GM23248 (cell line): ENCODE results near the gene VIL1. TPM values are rescaled to one million over a fixed set of nuclear protein-coding genes. Genes with fewer than 3 reads are reported as not detected.

ENCODE experiments used
- DNase-seq: peaks from one replicate; pipeline ENCODE4 v3.0.0-alpha.2; 2015
- H2AFZ ChIP-seq: fragments of 200-600 bp; sonication (generic); 2 replicates; pipeline ENCODE4 v1.6.1; 2016; ENCODE audit warnings: antibody characterized with exemption
- H3F3A ChIP-seq: fragments of 200-600 bp; sonication (generic); 2 replicates; pipeline ENCODE4 v1.6.1; 2016; ENCODE audit warnings: mild to moderate bottlenecking, antibody characterized with exemption, mixed run types; ENCODE audit not compliant: insufficient read depth
- H3K27ac ChIP-seq: fragments of 200-600 bp; sonication (generic); 2 replicates; pipeline ENCODE4 v1.5.1; 2016; ENCODE audit warnings: mild to moderate bottlenecking
- H3K27me3 ChIP-seq: fragments of 200-600 bp; sonication (generic); replicated peaks from 2 replicates; pipeline ENCODE4 v1.6.1; 2016; ENCODE audit warnings: mild to moderate bottlenecking; ENCODE audit not compliant: insufficient read depth
- H3K36me3 ChIP-seq: fragments of 200-600 bp; sonication (generic); 2 replicates; pipeline ENCODE4 v1.6.1; 2016; ENCODE audit warnings: low read depth, mild to moderate bottlenecking
- H3K4me1 ChIP-seq: fragments of 200-600 bp; sonication (generic); 2 replicates; pipeline ENCODE4 v1.6.1; 2016; ENCODE audit warnings: mild to moderate bottlenecking; ENCODE audit not compliant: insufficient read depth
- H3K4me2 ChIP-seq: fragments of 200-600 bp; sonication (generic); one replicate; pipeline ENCODE4 v1.6.1; 2016; ENCODE audit warnings: mild to moderate bottlenecking; ENCODE audit not compliant: unreplicated experiment
- H3K4me3 ChIP-seq: fragments of 200-600 bp; sonication (generic); 2 replicates; pipeline ENCODE4 v1.5.1; 2016; ENCODE audit warnings: mild to moderate bottlenecking
- H3K79me2 ChIP-seq: fragments of 200-600 bp; sonication (generic); 2 replicates; pipeline ENCODE4 v1.6.1; 2016; ENCODE audit warnings: mild to moderate bottlenecking; ENCODE audit not compliant: insufficient read depth
- H3K9ac ChIP-seq: fragments of 200-600 bp; sonication (generic); 2 replicates; pipeline ENCODE4 v1.6.1; 2016; ENCODE audit warnings: mild to moderate bottlenecking
- H3K9me2 ChIP-seq: fragments of 200-600 bp; sonication (generic); 2 replicates; pipeline ENCODE4 v1.6.1; 2016; ENCODE audit warnings: mixed run types, mild to moderate bottlenecking, moderate library complexity; ENCODE audit not compliant: insufficient read depth
- H3K9me3 ChIP-seq: fragments of 200-600 bp; sonication (generic); one replicate; pipeline ENCODE4 v1.6.1; 2017; ENCODE audit warnings: low read depth
- H4K20me1 ChIP-seq: fragments of 200-600 bp; sonication (generic); 2 replicates; pipeline ENCODE4 v1.6.0; 2016; ENCODE audit not compliant: insufficient read depth
- EZH2 ChIP-seq: fragments of 200-600 bp; sonication (generic); IDR thresholded peaks from 2 replicates; pipeline ENCODE4 v1.6.1; 2018; ENCODE audit warnings: antibody characterized with exemption, mild to moderate bottlenecking; ENCODE audit not compliant: insufficient read depth, poor library complexity, severe bottlenecking
- EZH2phosphoT487 ChIP-seq: fragments of 200-600 bp; sonication (generic); IDR thresholded peaks from 2 replicates; pipeline ENCODE4 v1.6.1; 2018; ENCODE audit warnings: antibody characterized with exemption, moderate library complexity, mild to moderate bottlenecking, low read depth; ENCODE audit not compliant: insufficient read depth
- WGBS, 2 experiments: methylation state at CpG; one replicate each; pipeline ENCODE4 v1.1.6; 2015 to 2017; ENCODE audit warnings: low lambda C conversion rate in 2 of 2, low coverage in 1 of 2; ENCODE audit errors: missing lambda C conversion rate in 2 of 2; 5-methylcytosine and 5-hydroxymethylcytosine counted together
- in situ Hi-C: fragments of 300-500 bp; cut with MboI; formaldehyde crosslinking; loops from 2 replicates; pipeline ENCODE4 v1.15.0; 2020
- polyA plus RNA-seq: library from polyadenylated mRNA; unstranded; fragments of >200 nt; fragmentation: Nextera tagmentation; extraction: Ambion mirVana; gene quantifications from 2 replicates; pipeline ENCODE4 v1.2.1, GENCODE V29; 2016
- total RNA-seq: library from RNA; depleted of rRNA; stranded (reverse); fragments of >200 nt; shearing (Covaris generic); gene quantifications from 2 replicates; pipeline ENCODE4 v1.2.3, GENCODE V29; 2014; rRNA removed

VIL1 gene
- total RNA-seq (not detected in 2 replicates), polyA plus RNA-seq (not detected in 2 replicates)

DNA sequence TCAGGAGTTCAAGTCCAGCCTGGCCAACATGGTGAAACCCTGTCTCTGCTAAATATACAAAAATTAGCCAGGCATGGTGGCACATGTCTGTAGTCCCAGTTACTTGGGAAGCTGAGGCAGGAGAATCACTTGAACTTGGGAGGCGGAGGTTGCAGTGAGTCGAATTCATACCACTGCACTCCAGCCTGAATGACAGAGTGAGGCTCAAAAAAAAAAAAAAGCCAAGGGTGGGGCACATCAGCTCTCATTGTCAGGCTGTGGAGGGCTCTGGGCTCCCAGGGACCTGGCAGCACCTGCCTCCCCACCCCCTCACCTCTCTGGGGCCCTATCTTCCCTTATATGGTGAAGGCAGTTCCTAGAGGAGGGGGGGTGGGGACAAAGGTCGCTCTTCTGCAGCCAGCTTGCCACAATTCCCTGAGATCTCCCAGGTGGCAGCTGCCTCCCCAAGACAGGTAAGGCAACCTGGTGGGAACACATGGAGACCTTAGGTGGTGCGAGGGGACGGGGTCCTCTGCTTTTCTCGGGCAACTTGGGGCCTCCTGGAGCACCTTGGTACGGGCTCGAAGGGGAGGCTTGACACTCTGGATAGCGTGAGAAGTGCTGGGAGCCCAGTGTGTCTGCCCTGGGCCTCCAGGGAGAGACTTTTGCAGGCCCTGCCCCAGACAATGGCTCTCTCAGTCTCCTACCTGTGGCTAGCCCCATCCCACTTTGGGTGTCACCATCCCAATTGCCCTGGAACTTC, at the start of gene VIL1:
TSS of gene VIL1 (plus strand) at position 407 of the 742 bp plus-strand sequence. CDS start 4,656 bp downstream, outside the sequence.
- Histone ChIP-seq H3K27ac (no peak within 1 kb of the TSS), H3K4me2 (no peak within 1 kb of the TSS), H3K4me1 (no peaks in the 10 kb centered on the region), H3K9ac (no peak within 1 kb of the TSS), H4K20me1 (no peaks in the 10 kb centered on the region), H3K79me2 (no peaks in the 10 kb centered on the region), H3K27me3 (no peaks in the 10 kb centered on the region), H3K36me3 (no peaks in the 10 kb centered on the region), H3K4me3 (no peak within 1 kb of the TSS), H3F3A (no peaks in the 10 kb centered on the region), H2AFZ (no peak within 1 kb of the TSS), H3K9me3 (no peaks in the 10 kb centered on the region), H3K9me2 (no peaks in the 10 kb centered on the region)
- no peak for DNase-seq
- TF ChIP-seq EZH2: no peak
- TF ChIP-seq EZH2phosphoT487: no peak
- 80 to 82% methylated on average over 9 of the region's 9 CpGs for WGBS, 2 experiments
- in situ Hi-C loops: no loop called here

GRCh38 chr2:218369330-218369729, 49.6 kb upstream of the VIL1 start:
- Histone ChIP-seq H4K20me1 (no peaks in the 10 kb centered on the region), H3K9me3 (no peaks in the 10 kb centered on the region), H3F3A (no peaks in the 10 kb centered on the region), H3K27ac (no peak overlapping the region), H2AFZ (no peak overlapping the region), H3K36me3 (no peaks in the 10 kb centered on the region), H3K4me3 (no peak overlapping the region), H3K4me2 (no peak overlapping the region), H3K79me2 (no peaks in the 10 kb centered on the region), H3K27me3 (0 out of 2 replicates have a peak, but pooled peaks cover 4% of the 10 kb centered on the region), H3K9ac (no peak overlapping the region), H3K4me1 (no peaks in the 10 kb centered on the region), H3K9me2 (no peaks in the 10 kb centered on the region)
- WGBS, 2 experiments: 50 to 57% methylated on average over 2 of the region's 2 CpGs
- no peak for DNase-seq
- TF ChIP-seq EZH2phosphoT487 (no peak), EZH2 (no peak)
- in situ Hi-C loops: no loop called here

DNA sequence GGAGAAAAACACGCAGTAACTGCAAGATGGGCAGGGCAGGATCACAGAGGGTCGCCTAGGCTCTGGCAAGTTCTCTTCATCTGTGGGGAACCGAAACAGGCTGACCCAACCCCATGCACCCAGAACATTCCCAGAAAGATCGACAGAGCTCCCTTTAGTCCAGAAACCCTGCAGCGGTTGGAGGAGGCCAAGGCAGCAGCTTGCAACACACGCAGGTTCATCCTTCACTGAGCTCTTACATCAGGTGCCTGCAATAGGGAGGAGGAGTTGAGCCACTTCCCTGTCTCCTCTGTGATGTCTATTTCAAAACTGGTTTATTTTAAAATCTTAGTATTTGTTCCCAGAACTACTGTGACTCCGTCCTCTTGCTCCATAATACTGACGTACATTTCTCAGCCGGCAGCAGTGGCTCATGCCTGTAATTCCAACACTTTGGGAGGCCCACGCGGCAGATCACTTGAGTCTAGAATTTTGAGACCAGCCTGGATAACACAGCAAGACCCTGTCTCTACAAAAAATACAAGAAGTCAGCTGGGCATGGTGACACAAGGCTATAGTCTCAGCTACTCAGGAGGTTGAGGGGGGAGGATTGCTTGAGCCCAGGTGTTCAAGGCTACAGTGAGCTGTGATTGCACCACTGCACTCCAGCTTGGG, 48.4 kb upstream of the VIL1 start:
- H3K4me1 ChIP-seq: 0 out of 2 replicates have a peak, but pooled peaks cover 7% of the 10 kb centered on the region
- 0 out of 2 replicates have a peak, but pooled peaks cover 4% of the 10 kb centered on the region for H3K27me3 ChIP-seq
- no peaks in the 10 kb centered on the region for H4K20me1 ChIP-seq
- no peak overlapping the region for H3K4me3 ChIP-seq
- no peaks in the 10 kb centered on the region for H3K79me2 ChIP-seq
- no peak overlapping the region for H3K9ac ChIP-seq
- H3F3A ChIP-seq: no peaks in the 10 kb centered on the region
- no peaks in the 10 kb centered on the region for H3K9me3 ChIP-seq
- no peak overlapping the region for H3K27ac ChIP-seq
- in situ Hi-C loops: no loop called here
- WGBS, 2 experiments: 73 to 76% methylated on average over 11 of the region's 11 CpGs
- TF ChIP-seq EZH2 (no peak), EZH2phosphoT487 (no peak)
- DNase-seq: no peak
- H3K4me2 ChIP-seq: no peak overlapping the region
- no peaks in the 10 kb centered on the region for H3K36me3 ChIP-seq
- no peaks in the 10 kb centered on the region for H3K9me2 ChIP-seq
- H2AFZ ChIP-seq: no peak overlapping the region

DNA sequence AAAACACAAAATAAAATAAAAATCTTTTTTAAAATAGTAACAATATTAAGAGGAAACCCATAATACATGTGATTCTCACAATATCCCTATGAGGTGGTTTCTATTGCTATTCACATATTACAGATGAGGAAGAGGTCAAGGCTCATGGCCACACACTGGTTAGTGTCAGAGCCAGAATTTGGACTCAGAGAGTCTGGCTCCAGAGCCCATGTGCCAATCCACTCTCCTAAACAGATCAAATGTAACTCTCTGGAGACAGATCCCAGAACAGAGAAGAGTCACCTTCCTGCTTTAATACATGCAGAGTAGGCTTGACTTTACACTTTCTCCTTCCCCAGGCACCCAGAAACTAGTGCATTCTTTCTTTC, 47.0 kb upstream of the VIL1 start:
- H4K20me1 ChIP-seq: no peaks in the 10 kb centered on the region
- TF ChIP-seq EZH2phosphoT487 (no peak), EZH2 (no peak)
- no peaks in the 10 kb centered on the region for H3F3A ChIP-seq
- 0 out of 2 replicates have a peak, but pooled peaks cover 4% of the 10 kb centered on the region for H3K27me3 ChIP-seq
- H2AFZ ChIP-seq: no peak overlapping the region
- H3K36me3 ChIP-seq: no peaks in the 10 kb centered on the region
- in situ Hi-C loops: no loop called here
- no peak overlapping the region for H3K27ac ChIP-seq
- no peak overlapping the region for H3K4me2 ChIP-seq
- H3K79me2 ChIP-seq: no peaks in the 10 kb centered on the region
- no peak overlapping the region for H3K9ac ChIP-seq
- H3K4me1 ChIP-seq: 0 out of 2 replicates have a peak, but pooled peaks cover 7% of the 10 kb centered on the region
- H3K4me3 ChIP-seq: no peak overlapping the region
- no peak for DNase-seq
- H3K9me3 ChIP-seq: no peaks in the 10 kb centered on the region
- H3K9me2 ChIP-seq: no peaks in the 10 kb centered on the region
